Hepatocyte (in vitro differentiated cells): ENCODE data around the gene RIN3. TPM values are rescaled to one million over a fixed set of nuclear protein-coding genes. Genes with fewer than 3 reads are reported as not detected.

Experiments
- DNase-seq: peaks from one replicate; pipeline ENCODE4 v3.0.0-alpha.2; 2016; ENCODE audit warnings: low spot score
- H2AFZ ChIP-seq: fragments of 200-600 bp; sonication (generic); 2 replicates; pipeline ENCODE4 v1.6.0; 2016; ENCODE audit warnings: antibody characterized with exemption, mild to moderate bottlenecking
- H3K27ac ChIP-seq: fragments of 200-600 bp; sonication (generic); 2 replicates; pipeline ENCODE4 v1.5.1; 2016; ENCODE audit warnings: mild to moderate bottlenecking
- H3K27me3 ChIP-seq: fragments of 200-600 bp; sonication (generic); 2 replicates; pipeline ENCODE4 v1.6.1; 2016
- H3K36me3 ChIP-seq: fragments of 200-600 bp; sonication (generic); replicated peaks from 2 replicates; pipeline ENCODE4 v1.5.1; 2016; ENCODE audit warnings: low read depth; ENCODE audit not compliant: insufficient read depth
- H3K4me1 ChIP-seq: fragments of 200-600 bp; sonication (generic); 2 replicates; pipeline ENCODE4 v1.5.1; 2016; ENCODE audit warnings: mild to moderate bottlenecking, moderate library complexity; ENCODE audit not compliant: insufficient read depth
- H3K4me2 ChIP-seq: fragments of 200-600 bp; sonication (generic); 2 replicates; pipeline ENCODE4 v1.6.0; 2016
- H3K4me3 ChIP-seq: fragments of 200-600 bp; sonication (generic); 2 replicates; pipeline ENCODE4 v1.5.1; 2016; ENCODE audit warnings: mild to moderate bottlenecking
- H3K79me2 ChIP-seq: fragments of 200-600 bp; sonication (generic); 2 replicates; pipeline ENCODE4 v1.6.0; 2017; ENCODE audit warnings: mild to moderate bottlenecking
- H3K9me2 ChIP-seq: fragments of 200-600 bp; sonication (generic); replicated peaks from 2 replicates; pipeline ENCODE4 v1.6.0; 2017; ENCODE audit warnings: mild to moderate bottlenecking; ENCODE audit not compliant: insufficient read depth
- H3K9me3 ChIP-seq: fragments of 200-600 bp; sonication (generic); 2 replicates; pipeline ENCODE4 v1.5.1; 2016; ENCODE audit warnings: low read depth, mild to moderate bottlenecking
- H4K20me1 ChIP-seq: fragments of 200-600 bp; sonication (generic); 2 replicates; pipeline ENCODE4 v1.6.0; 2016; ENCODE audit warnings: mild to moderate bottlenecking; ENCODE audit not compliant: insufficient read depth, poor library complexity, severe bottlenecking
- EZH2 ChIP-seq: fragments of 200-600 bp; sonication (generic); IDR thresholded peaks from 2 replicates; pipeline ENCODE4 v1.6.1; 2016; ENCODE audit warnings: antibody characterized with exemption, mild to moderate bottlenecking, borderline replicate concordance
- EZH2phosphoT487 ChIP-seq: fragments of 200-600 bp; sonication (generic); IDR thresholded peaks from one replicate; pipeline ENCODE4 v1.6.1; 2018; ENCODE audit warnings: antibody characterized with exemption, mild to moderate bottlenecking, low read depth, moderate library complexity; ENCODE audit not compliant: unreplicated experiment, severe bottlenecking
- WGBS: methylation state at CpG from one replicate; pipeline ENCODE4 v1.1.6; 2016; ENCODE audit warnings: low lambda C conversion rate; ENCODE audit errors: missing lambda C conversion rate; 5-methylcytosine and 5-hydroxymethylcytosine counted together
- polyA plus RNA-seq: library from polyadenylated mRNA; unstranded; fragments of >200 nt; fragmentation: Nextera tagmentation; extraction: Ambion mirVana; gene quantifications from 2 replicates; pipeline ENCODE4 v1.2.1, GENCODE V29; 2016
- total RNA-seq: library from RNA; depleted of rRNA; stranded (reverse); fragments of >200 nt; gene quantifications from 2 replicates; pipeline ENCODE4 v1.2.3, GENCODE V29; 2014
- TF ChIP-seq, protein P1 (sequence below): fragments of 200-600 bp; sonication (generic); IDR thresholded peaks from 2 replicates; pipeline ENCODE4 v1.5.1; 2016; ENCODE audit warnings: antibody characterized with exemption, mild to moderate bottlenecking; ENCODE audit not compliant: poor library complexity

The RIN3 gene
- total and polyA plus RNA-seq, 2 experiments from 2014 or later: 4.2 to 11.8 TPM

DNA sequence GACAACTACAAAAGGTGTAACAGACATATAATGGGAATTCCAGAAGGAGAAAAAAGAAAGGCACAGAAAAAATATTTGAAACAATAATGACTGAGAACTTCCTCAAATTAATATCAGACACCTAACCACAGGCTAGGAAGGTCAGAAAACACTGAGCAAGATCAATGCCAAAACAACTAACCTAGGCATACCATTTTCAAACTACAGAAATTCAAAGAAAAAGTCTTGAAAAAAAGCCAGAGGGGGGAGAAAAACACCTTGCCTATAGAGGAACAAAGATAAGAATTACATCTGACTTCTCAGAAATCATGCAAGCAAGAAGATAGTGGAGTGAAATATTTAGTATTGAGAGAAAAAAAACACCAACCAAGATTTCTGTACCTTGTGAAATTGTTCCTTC lies 77.8 kb downstream of the RIN3 start:
- no peak overlapping the region for H3K27ac ChIP-seq
- H2AFZ ChIP-seq: no peak overlapping the region
- no peaks in the 10 kb centered on the region for H3K9me2 ChIP-seq
- no peak overlapping the region for H3K4me2 ChIP-seq
- no peak for TF ChIP-seq EZH2
- no peak for TF ChIP-seq EZH2phosphoT487
- TF ChIP-seq, protein P1, sequence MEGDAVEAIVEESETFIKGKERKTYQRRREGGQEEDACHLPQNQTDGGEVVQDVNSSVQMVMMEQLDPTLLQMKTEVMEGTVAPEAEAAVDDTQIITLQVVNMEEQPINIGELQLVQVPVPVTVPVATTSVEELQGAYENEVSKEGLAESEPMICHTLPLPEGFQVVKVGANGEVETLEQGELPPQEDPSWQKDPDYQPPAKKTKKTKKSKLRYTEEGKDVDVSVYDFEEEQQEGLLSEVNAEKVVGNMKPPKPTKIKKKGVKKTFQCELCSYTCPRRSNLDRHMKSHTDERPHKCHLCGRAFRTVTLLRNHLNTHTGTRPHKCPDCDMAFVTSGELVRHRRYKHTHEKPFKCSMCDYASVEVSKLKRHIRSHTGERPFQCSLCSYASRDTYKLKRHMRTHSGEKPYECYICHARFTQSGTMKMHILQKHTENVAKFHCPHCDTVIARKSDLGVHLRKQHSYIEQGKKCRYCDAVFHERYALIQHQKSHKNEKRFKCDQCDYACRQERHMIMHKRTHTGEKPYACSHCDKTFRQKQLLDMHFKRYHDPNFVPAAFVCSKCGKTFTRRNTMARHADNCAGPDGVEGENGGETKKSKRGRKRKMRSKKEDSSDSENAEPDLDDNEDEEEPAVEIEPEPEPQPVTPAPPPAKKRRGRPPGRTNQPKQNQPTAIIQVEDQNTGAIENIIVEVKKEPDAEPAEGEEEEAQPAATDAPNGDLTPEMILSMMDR: no peak
- H4K20me1 ChIP-seq: no peaks in the 10 kb centered on the region
- no peak for DNase-seq
- H3K79me2 ChIP-seq: no peaks in the 10 kb centered on the region
- H3K27me3 ChIP-seq: no peaks in the 10 kb centered on the region
- H3K4me3 ChIP-seq: no peak overlapping the region
- H3K4me1 ChIP-seq: peaks cover 7% of the 10 kb centered on the region
- H3K9me3 ChIP-seq: no peaks in the 10 kb centered on the region
- no peaks in the 10 kb centered on the region for H3K36me3 ChIP-seq

DNA sequence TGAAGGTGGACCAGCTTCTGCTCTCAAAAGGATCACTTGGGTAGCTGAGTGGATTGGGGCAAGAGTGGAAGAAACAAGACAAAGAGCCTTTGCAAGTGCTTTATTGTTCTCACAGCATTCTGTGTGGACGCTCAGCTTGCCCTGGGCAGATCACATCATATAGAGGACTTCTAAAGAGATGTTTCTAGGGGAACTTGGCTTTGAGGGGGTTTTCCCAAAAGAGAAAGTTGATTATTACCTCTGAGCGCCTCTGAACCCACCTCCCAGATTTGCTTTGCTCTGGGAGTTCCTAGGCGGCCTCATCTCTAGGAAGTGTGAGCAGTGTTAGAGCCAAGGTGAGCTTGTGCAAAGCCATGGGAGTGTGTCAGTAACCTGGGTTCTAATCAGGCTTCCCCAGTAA lies 81.7 kb downstream of the RIN3 start:
- DNase-seq: no peak
- Histone ChIP-seq H3K27ac (no peak overlapping the region), H2AFZ (no peak overlapping the region)

DNA sequence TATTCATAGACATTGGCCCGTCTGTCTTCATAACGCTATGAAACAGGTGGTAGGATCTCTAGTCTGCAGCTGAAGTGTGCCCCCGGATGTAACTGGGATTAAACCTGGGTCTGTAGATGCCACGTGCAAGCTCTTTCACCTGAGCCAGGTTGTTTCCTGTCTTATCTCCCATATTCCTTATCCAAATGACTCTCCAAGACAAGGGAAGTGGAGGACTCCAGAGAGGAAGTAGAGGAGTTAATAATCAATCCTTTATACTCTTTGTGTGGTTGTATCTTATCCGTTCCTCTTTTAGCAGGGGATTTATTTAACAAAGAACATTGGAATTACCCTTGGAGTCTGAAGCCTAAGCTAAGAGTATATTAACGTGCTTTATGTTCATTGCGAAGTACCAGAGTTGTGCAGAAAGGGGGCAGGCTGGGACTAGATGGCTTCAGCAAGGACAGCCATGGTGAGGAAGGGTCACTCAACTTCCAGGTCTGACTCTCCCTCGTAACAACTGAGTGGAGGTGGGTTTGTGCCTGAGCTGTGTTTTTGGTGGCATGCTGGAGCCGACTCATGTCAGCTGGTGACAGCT lies 82.8 kb downstream of the RIN3 start:
- TF ChIP-seq EZH2 (no peak), EZH2phosphoT487 (no peak)
- TF ChIP-seq, protein P1: no peak
- DNase-seq: no peak
- 73% methylated on average over 9 of the region's 9 CpGs for WGBS
- Histone ChIP-seq H3K79me2 (no peaks in the 10 kb centered on the region), H3K27me3 (no peaks in the 10 kb centered on the region), H3K4me3 (no peak overlapping the region), H3K9me2 (no peaks in the 10 kb centered on the region), H4K20me1 (no peaks in the 10 kb centered on the region), H2AFZ (no peak overlapping the region), H3K4me1 (no peaks in the 10 kb centered on the region), H3K36me3 (no peaks in the 10 kb centered on the region), H3K4me2 (no peak overlapping the region), H3K9me3 (no peaks in the 10 kb centered on the region), H3K27ac (no peak overlapping the region)

More for the DNA sequence above, 81.7 kb downstream of the RIN3 start:
- Histone ChIP-seq H3K9me3 (no peaks in the 10 kb centered on the region), H3K4me2 (no peak overlapping the region), H3K36me3 (no peaks in the 10 kb centered on the region), H4K20me1 (no peaks in the 10 kb centered on the region), H3K27me3 (no peaks in the 10 kb centered on the region), H3K9me2 (no peaks in the 10 kb centered on the region), H3K4me3 (no peak overlapping the region), H3K4me1 (no peaks in the 10 kb centered on the region), H3K79me2 (no peaks in the 10 kb centered on the region)
- TF ChIP-seq, protein P1: no peak
- TF ChIP-seq EZH2: no peak
- TF ChIP-seq EZH2phosphoT487: no peak
- 92% methylated on average over 3 of the region's 3 CpGs for WGBS
